ENCODE data around the gene SLC22A9. TPM values are rescaled to one million over a fixed set of nuclear protein-coding genes. Genes with fewer than 3 reads are reported as not detected.

The SLC22A9 gene
- total RNA-seq, 1 donor from 2014 or later: not detected

DNA sequence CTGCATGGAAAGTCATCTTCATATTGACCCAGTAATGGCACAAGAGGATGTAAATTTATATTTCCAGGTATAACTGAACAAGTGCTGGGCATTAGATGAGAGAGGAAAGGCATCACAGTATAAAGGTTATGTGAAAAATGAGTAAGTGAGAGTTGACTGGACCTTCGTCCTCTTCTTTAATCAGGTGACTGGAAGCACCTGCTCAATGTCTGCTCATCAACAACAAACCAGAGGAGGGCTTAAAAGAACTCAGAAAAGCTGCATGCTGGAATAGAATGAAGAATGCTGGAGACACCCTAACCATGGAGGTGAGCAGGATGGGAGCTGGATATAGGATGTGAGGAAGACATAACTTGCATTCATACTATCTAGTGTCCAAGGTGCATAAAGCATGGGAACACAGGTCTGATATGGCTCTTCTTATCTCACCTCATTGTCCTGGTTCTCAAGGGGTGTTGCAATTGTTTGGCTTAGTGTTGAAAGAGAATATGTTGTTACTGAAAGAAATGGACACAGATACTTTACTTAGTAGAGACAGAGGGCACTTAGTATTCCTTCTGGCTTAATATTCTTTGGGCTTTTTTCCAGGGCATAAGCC lies 7.3 kb upstream of the SLC22A9 start:
- no peaks in the 10 kb centered on the region for H3K4me1 Mint-ChIP-seq
- TF ChIP-seq CTCF (conservative IDR thresholded peaks at IDR 0.05): no peak
- DNase-seq (ENCODE audit: low read depth, low spot score): no peak
- no peaks in the 10 kb centered on the region for H3K36me3 Mint-ChIP-seq (ENCODE audit: low read depth)
- no peak overlapping the region for H3K27ac Mint-ChIP-seq (ENCODE audit: unreplicated experiment)
- H3K9me3 Mint-ChIP-seq: peaks cover 3% of the 10 kb centered on the region
- H3K27me3 Mint-ChIP-seq (ENCODE audit: low read depth): peaks cover 46% of the 10 kb centered on the region
- no peak overlapping the region for H3K4me3 Mint-ChIP-seq

DNA sequence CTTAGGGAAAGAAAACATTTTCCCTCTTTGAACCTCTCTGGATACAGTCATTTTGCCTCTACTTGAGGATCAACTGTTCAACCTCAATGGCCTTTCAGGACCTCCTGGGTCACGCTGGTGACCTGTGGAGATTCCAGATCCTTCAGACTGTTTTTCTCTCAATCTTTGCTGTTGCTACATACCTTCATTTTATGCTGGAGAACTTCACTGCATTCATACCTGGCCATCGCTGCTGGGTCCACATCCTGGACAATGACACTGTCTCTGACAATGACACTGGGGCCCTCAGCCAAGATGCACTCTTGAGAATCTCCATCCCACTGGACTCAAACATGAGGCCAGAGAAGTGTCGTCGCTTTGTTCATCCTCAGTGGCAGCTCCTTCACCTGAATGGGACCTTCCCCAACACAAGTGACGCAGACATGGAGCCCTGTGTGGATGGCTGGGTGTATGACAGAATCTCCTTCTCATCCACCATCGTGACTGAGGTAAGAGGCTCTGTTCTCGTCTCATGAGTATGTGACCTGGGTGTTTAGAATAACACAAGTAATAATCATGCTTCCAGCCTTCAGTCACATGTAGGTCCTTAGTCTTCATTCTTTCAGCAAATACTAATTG lies 495 bp downstream of the SLC22A9 start:
- Mint-ChIP-seq H3K9me3 (peaks cover 2% of the 10 kb centered on the region), H3K27ac (ENCODE audit: unreplicated experiment) (no peak overlapping the region), H3K4me1 (no peaks in the 10 kb centered on the region), H3K4me3 (no peak overlapping the region), H3K36me3 (ENCODE audit: low read depth) (no peaks in the 10 kb centered on the region), H3K27me3 (ENCODE audit: low read depth) (peaks cover 50% of the 10 kb centered on the region)
- no peak for DNase-seq (ENCODE audit: low read depth, low spot score)
- no peak for TF ChIP-seq CTCF (conservative IDR thresholded peaks at IDR 0.05)

- Mint-ChIP-seq H3K27me3 (ENCODE audit: low read depth) (peaks cover 47% of the 10 kb centered on the region), H3K36me3 (ENCODE audit: low read depth) (no peaks in the 10 kb centered on the region), H3K27ac (ENCODE audit: unreplicated experiment) (no peak overlapping the region), H3K4me3 (no peak overlapping the region), H3K9me3 (peaks cover 2% of the 10 kb centered on the region), H3K4me1 (no peaks in the 10 kb centered on the region)
- no peak for TF ChIP-seq CTCF (conservative IDR thresholded peaks at IDR 0.05)
- no peak for DNase-seq (ENCODE audit: low read depth, low spot score)
These were observed 1.8 kb downstream of the SLC22A9 start for GRCh38 chr11:63371396-63371795.

GRCh38 chr11:63375434-63375833 lies 5.8 kb downstream of the SLC22A9 start:
- no peak for DNase-seq (ENCODE audit: low read depth, low spot score)
- H3K9me3 Mint-ChIP-seq: no peaks in the 10 kb centered on the region
- H3K36me3 Mint-ChIP-seq (ENCODE audit: low read depth): no peaks in the 10 kb centered on the region
- no peak overlapping the region for H3K4me3 Mint-ChIP-seq
- H3K4me1 Mint-ChIP-seq: no peaks in the 10 kb centered on the region
- no peak overlapping the region for H3K27ac Mint-ChIP-seq (ENCODE audit: unreplicated experiment)
- peaks cover 58% of the 10 kb centered on the region for H3K27me3 Mint-ChIP-seq (ENCODE audit: low read depth)
- TF ChIP-seq CTCF (conservative IDR thresholded peaks at IDR 0.05): no peak

DNA sequence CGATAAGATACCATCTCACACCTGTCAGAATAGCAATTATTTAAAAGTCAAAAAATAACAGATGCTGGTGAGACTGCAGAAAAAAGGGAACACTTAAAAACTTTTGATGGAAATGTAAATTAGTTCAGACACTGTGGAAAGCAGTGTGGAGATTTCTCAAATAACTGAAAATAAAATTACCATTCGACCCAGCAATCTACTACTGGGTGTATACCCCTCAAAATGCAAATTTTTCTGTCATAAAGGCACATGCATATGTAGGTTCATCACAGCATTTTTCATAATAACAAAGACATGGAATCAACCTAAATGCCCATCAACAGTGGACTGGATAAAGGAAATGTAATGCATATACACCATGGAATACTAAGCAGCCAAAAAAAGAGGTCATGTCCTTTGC lies 10.5 kb downstream of the SLC22A9 start:
- DNase-seq (ENCODE audit: low read depth, low spot score): no peak
- Mint-ChIP-seq H3K27ac (ENCODE audit: unreplicated experiment) (no peak overlapping the region), H3K4me3 (no peak overlapping the region), H3K4me1 (no peaks in the 10 kb centered on the region), H3K27me3 (ENCODE audit: low read depth) (peaks cover 53% of the 10 kb centered on the region), H3K9me3 (peaks cover 2% of the 10 kb centered on the region), H3K36me3 (ENCODE audit: low read depth) (no peaks in the 10 kb centered on the region)
- TF ChIP-seq CTCF (conservative IDR thresholded peaks at IDR 0.05): no peak
